ENCODE measurements around the gene PLVAP. TPM values are rescaled to one million over a fixed set of nuclear protein-coding genes. Genes with fewer than 3 reads are reported as not detected.
A peak's percentile ranks its signal among the peaks of the same experiment; 100 is the strongest.

PLVAP gene
- polyA plus RNA-seq, 2 of the 4 experiments (the other 2 are of a cell fraction) = not detected

DNA sequence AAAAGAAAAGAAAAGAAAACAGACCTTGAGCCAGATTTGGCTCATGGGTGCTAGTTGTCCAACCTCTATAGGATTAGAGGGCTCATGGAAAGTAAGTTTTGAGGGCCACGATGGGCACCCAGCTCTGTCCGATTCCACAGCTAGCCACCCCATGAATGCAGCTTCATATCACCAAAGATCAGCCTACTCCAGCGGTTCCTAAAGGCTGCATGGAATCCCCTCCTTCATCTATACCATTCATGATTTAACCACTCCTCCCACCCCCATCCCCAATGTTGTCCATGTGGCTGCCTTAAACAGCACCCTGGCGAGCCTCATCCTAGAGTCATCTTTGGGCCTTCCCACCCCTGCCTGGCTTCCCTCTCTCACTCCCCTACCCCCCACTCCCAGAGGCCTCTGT, 44.8 kb upstream of the PLVAP start:
- WGBS (ENCODE audit: missing lambda C conversion rate) = 97% methylated on average over 3 of the region's 4 CpGs
- H3K4me2 ChIP-seq = no peak overlapping the region
- peaks cover 12% of the 10 kb centered on the region; the same call in 2 of the 3 replicates for H3K4me1 ChIP-seq
- FAIRE-seq (no peak), DNase-seq (ENCODE audit: low read depth in 1 of 2, low spot score in 1 of 2) (no peak), ATAC-seq (no peak)
- TF ChIP-seq HOXB13 (CRISPR knock-in tag; IDR thresholded peaks at IDR 0.05; ENCODE audit: low read depth) = no peak
- TF ChIP-seq ZC3H11A (IDR thresholded peaks at IDR 0.05) = no peak
- no peak for TF ChIP-seq CBX2 (IDR thresholded peaks at IDR 0.05; ENCODE audit: borderline replicate concordance, low read depth)
- no peak for TF ChIP-seq RARB (CRISPR knock-in tag; IDR thresholded peaks at IDR 0.05)
- CTCF ChIA-PET = interaction anchor here (0.8 to 1.5 kb wide), 3 partner anchors 10 to 113 kb away, joined by 3 read pairs; partner anchors contain the start of gene DDA1
- no peaks in the 10 kb centered on the region for H3K9me3 ChIP-seq
- POLR2A ChIA-PET = no interaction called here
- H3K4me3 ChIP-seq = no peak overlapping the region
- H3K27ac ChIP-seq = no peak overlapping the region

DNA sequence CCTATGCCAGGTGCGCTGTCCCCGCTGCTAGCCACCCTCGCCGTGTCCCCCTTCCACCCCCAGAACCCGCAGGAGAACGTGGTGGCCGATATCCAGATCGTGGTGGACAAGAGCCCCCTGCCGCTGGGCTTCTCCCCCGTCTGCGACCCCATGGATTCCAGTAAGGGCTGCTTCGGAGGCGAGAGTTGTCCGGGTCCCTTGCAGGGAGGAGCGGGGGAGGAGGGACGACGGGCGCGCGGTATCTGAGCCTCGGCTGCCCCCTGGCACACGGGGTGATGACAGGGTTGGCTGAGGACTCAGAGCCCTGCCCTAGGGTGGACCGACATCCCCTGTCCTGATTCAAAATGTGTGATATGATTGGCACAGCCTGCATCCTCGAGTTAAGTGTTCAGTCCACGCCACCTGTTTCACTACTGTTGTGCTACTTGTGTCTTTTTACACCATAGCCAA, 43.4 kb upstream of the PLVAP start:
- FAIRE-seq = no peak
- CTCF ChIA-PET = interaction anchor here (0.6 to 1.6 kb wide), 4 partner anchors 21 to 112 kb away, joined by 3 to 6 read pairs (median 3); partner anchors contain the start of gene DDA1
- no peaks in the 10 kb centered on the region for H3K9me3 ChIP-seq
- peaks cover 12% of the 10 kb centered on the region; the same call in 2 of the 3 replicates for H3K4me1 ChIP-seq
- ATAC-seq = peak; percentile 65 to 71; a peak in 5 of 6 replicates
- H3K27ac ChIP-seq = peak overlapping the region; percentile 82 to 93
- H3K4me2 ChIP-seq = peak overlapping the region; percentile 84
- H3K4me3 ChIP-seq = peak overlapping the region; percentile 95
- WGBS (ENCODE audit: missing lambda C conversion rate) = 8% methylated on average over 12 of the region's 25 CpGs
- POLR2A ChIA-PET = interaction anchor here (1.0 kb wide), 1 partner anchor 28 kb away, joined by 3 read pairs; the partner anchor contains the start of gene TMEM221
- TF ChIP-seq MAFK (IDR thresholded peaks at IDR 0.05; ENCODE audit: partially characterized antibody) (no peak), HOXA7 (CRISPR knock-in tag; IDR thresholded peaks at IDR 0.05) (no peak)
- TF ChIP-seq, protein P1, sequence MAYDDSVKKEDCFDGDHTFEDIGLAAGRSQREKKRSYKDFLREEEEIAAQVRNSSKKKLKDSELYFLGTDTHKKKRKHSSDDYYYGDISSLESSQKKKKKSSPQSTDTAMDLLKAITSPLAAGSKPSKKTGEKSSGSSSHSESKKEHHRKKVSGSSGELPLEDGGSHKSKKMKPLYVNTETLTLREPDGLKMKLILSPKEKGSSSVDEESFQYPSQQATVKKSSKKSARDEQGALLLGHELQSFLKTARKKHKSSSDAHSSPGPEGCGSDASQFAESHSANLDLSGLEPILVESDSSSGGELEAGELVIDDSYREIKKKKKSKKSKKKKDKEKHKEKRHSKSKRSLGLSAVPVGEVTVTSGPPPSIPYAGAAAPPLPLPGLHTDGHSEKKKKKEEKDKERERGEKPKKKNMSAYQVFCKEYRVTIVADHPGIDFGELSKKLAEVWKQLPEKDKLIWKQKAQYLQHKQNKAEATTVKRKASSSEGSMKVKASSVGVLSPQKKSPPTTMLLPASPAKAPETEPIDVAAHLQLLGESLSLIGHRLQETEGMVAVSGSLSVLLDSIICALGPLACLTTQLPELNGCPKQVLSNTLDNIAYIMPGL (CRISPR knock-in tag; IDR thresholded peaks at IDR 0.05; ENCODE audit: borderline replicate concordance) = no peak
- TF ChIP-seq, protein P2, sequence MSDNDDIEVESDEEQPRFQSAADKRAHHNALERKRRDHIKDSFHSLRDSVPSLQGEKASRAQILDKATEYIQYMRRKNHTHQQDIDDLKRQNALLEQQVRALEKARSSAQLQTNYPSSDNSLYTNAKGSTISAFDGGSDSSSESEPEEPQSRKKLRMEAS (IDR thresholded peaks at IDR 0.05) = 0 out of 2 replicates have a peak, but pooled peaks have one; percentile 14
- DNase-seq (ENCODE audit: low read depth in 1 of 2, low spot score in 1 of 2) = peak in 1 of 2 experiments; percentile 46

DNA sequence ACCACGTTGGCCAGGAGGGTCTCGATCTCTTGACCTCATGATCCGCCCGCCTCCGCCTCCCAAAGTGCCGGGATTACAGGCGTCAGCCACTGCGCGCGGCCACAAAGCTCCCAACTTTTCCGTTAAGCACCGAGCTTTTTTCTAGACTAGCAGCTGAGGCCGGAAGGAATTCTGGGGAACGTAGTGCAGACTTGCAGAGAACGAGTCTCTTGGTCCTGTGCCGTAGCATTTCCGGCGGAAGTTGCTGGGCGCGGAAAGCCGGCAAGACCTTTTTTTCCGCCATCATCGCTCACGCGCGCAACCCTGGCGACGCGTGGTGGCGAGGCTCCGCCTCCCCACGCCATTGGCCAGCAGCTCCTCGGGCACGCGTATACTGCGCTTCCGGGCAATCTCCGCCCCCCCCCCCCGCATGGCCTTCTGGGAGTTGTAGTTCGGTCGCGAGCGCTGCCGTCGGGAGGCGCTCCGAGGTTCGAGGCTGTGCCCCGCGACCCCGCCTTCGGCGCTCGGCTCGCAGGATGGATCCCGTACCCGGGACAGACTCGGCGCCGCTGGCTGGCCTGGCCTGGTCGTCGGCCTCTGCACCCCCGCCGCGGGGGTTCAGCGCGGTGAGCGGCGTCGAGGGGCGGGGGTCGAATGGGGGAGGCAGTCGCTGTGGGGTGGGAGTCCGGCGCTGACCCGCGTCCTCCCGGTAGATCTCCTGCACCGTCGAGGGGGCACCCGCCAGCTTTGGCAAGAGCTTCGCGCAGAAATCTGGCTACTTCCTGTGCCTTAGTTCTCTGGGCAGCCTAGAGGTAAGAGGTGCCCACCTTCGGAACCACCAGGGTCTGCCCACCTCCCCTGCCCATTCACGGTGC, 42.7 kb upstream of the PLVAP start, which contains the start of gene MVB12A:
Gene MVB12A, plus strand, starts transcription at position 427 of the 854 bp plus-strand sequence. Its CDS starts 89 bp downstream, at position 516.
- Histone ChIP-seq H3K9me3 (no peaks in the 10 kb centered on the region), H3K4me1 (peaks cover 10% of the 10 kb centered on the region; the same call in 2 of the 3 replicates), H3K4me3 (peak within 1 kb of the TSS; percentile 95), H3K27ac (peak within 1 kb of the TSS; percentile 82 to 93), H3K4me2 (peak within 1 kb of the TSS; percentile 84)
- ATAC-seq (peak; percentile 93 to 95), FAIRE-seq (peak; percentile 36), DNase-seq (ENCODE audit: low read depth in 1 of 2, low spot score in 1 of 2) (peak; percentile 86 to 99)
- 0% methylated on average over 19 of the region's 85 CpGs for WGBS (ENCODE audit: missing lambda C conversion rate)
- CTCF ChIA-PET = interaction anchor here (1.0 to 1.6 kb wide), 5 partner anchors 8 to 34 kb away, joined by 3 to 6 read pairs (median 6); partner anchors contain the start of genes CCDC194 and TMEM221
- POLR2A ChIA-PET = interaction anchor here (0.7 to 1.2 kb wide), 6 partner anchors 9 to 439 kb away, joined by 3 to 5 read pairs (median 3); partner anchors contain the start of genes GTPBP3, RPL18A and TMEM221
- no peak for TF ChIP-seq GATA3 (IDR thresholded peaks at IDR 0.05; ENCODE audit: borderline replicate concordance)
- TF ChIP-seq, protein P2 (IDR thresholded peaks at IDR 0.05) = peak; percentile 85
- TF ChIP-seq NR3C1 (IDR thresholded peaks at IDR 0.05) = no peak
- TF ChIP-seq EP300 (IDR thresholded peaks at IDR 0.05) = no peak
- no peak for TF ChIP-seq REST (IDR thresholded peaks at IDR 0.05)
- no peak for TF ChIP-seq EHMT2 (IDR thresholded peaks at IDR 0.05; ENCODE audit: low read depth)
- no peak for TF ChIP-seq RFX5 (IDR thresholded peaks at IDR 0.05)
- TF ChIP-seq, protein P3, sequence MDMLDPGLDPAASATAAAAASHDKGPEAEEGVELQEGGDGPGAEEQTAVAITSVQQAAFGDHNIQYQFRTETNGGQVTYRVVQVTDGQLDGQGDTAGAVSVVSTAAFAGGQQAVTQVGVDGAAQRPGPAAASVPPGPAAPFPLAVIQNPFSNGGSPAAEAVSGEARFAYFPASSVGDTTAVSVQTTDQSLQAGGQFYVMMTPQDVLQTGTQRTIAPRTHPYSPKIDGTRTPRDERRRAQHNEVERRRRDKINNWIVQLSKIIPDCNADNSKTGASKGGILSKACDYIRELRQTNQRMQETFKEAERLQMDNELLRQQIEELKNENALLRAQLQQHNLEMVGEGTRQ (IDR thresholded peaks at IDR 0.05) = peak; percentile 31; the same call in 1 of the 2 replicates
- TF ChIP-seq POLR2A (IDR thresholded peaks at IDR 0.05; ENCODE audit: low read length) = peak; percentile 25; the same call in 1 of the 2 replicates
- TF ChIP-seq MAFK (IDR thresholded peaks at IDR 0.05; ENCODE audit: partially characterized antibody) = no peak
- no peak for TF ChIP-seq RCOR1 (IDR thresholded peaks at IDR 0.05; ENCODE audit: low read depth, low read length)
- no peak for TF ChIP-seq JUNB (IDR thresholded peaks at IDR 0.05)
- TF ChIP-seq ZNF302 (CRISPR knock-in tag; IDR thresholded peaks at IDR 0.05) = no peak
- no peak for TF ChIP-seq TFCP2L1 (CRISPR knock-in tag; IDR thresholded peaks at IDR 0.05)
- TF ChIP-seq ZC3H11A (IDR thresholded peaks at IDR 0.05) = no peak
- TF ChIP-seq SMC3 (IDR thresholded peaks at IDR 0.05) = no peak
- TF ChIP-seq CHD4 (IDR thresholded peaks at IDR 0.05; ENCODE audit: borderline replicate concordance) = no peak
- TF ChIP-seq KDM1A (IDR thresholded peaks at IDR 0.05; ENCODE audit: low read depth) = no peak
- TF ChIP-seq FOSB (CRISPR knock-in tag; IDR thresholded peaks at IDR 0.05) = no peak
- TF ChIP-seq RNF2 (IDR thresholded peaks at IDR 0.05; ENCODE audit: borderline replicate concordance, low read depth) = no peak; the same call in 1 of the 2 replicates
